Trophoblast cell (in vitro differentiated cells and primary cell): ENCODE results near the gene REX1BD.
A peak's percentile ranks its signal among the peaks of the same experiment; 100 is the strongest.

Source experiments
- DNase-seq, 2 donors: peaks; one replicate each; pipeline ENCODE4 v3.0.0-alpha.2; 2016
- H2AFZ ChIP-seq: 2 replicates; pipeline ENCODE4 v1.6.1; 2013; ENCODE audit warnings: low read length, moderate library complexity, mild to moderate bottlenecking; ENCODE audit not compliant: insufficient read depth, poor library complexity
- H2AK5ac ChIP-seq: 2 replicates; pipeline ENCODE4 v1.6.1; 2013; ENCODE audit warnings: mild to moderate bottlenecking, low read length
- H2BK120ac ChIP-seq: 2 replicates; pipeline ENCODE4 v1.6.1; 2013; ENCODE audit warnings: low read length, mild to moderate bottlenecking, moderate library complexity; ENCODE audit not compliant: insufficient read depth, poor library complexity
- H2BK12ac ChIP-seq: 2 replicates; pipeline ENCODE4 v1.6.1; 2013; ENCODE audit warnings: mild to moderate bottlenecking, low read length, moderate library complexity
- H2BK5ac ChIP-seq: 2 replicates; pipeline ENCODE4 v1.6.1; 2013; ENCODE audit warnings: low read length, low read depth, moderate library complexity, mild to moderate bottlenecking; ENCODE audit not compliant: poor library complexity
- H3K14ac ChIP-seq: 2 replicates; pipeline ENCODE4 v1.6.1; 2013; ENCODE audit warnings: mild to moderate bottlenecking, low read length
- H3K18ac ChIP-seq: 2 replicates; pipeline ENCODE4 v1.6.1; 2013; ENCODE audit warnings: mild to moderate bottlenecking, low read length
- H3K23ac ChIP-seq: 2 replicates; pipeline ENCODE4 v1.6.1; 2013; ENCODE audit warnings: low read length
- H3K27ac ChIP-seq: 2 replicates; pipeline ENCODE4 v1.5.1; 2013; ENCODE audit warnings: low read depth, mild to moderate bottlenecking, inconsistent platforms, low read length, moderate library complexity
- H3K27me3 ChIP-seq: 2 replicates; pipeline ENCODE4 v1.6.1; 2013; ENCODE audit warnings: inconsistent platforms, mild to moderate bottlenecking, low read length, moderate library complexity; ENCODE audit not compliant: insufficient read depth
- H3K36me3 ChIP-seq, 2 experiments: 1 replicate in 1 of 2; 2 replicates in 1 of 2; pipeline ENCODE4 v1.6.1; 2013; ENCODE audit warnings: low read length in 2 of 2, mild to moderate bottlenecking in 2 of 2, moderate library complexity in 1 of 2; ENCODE audit not compliant: insufficient read depth in 2 of 2, control insufficient read depth in 1 of 2
- H3K4ac ChIP-seq: 2 replicates; pipeline ENCODE4 v1.6.1; 2013; ENCODE audit warnings: low read depth, mild to moderate bottlenecking, low read length, moderate library complexity
- H3K4me1 ChIP-seq, 2 experiments: 1 replicate in 1 of 2; 2 replicates in 1 of 2; pipeline ENCODE4 v1.6.1; 2013; ENCODE audit warnings: low read length in 2 of 2, mild to moderate bottlenecking in 2 of 2, moderate library complexity in 1 of 2; ENCODE audit not compliant: insufficient read depth in 2 of 2, control insufficient read depth in 1 of 2
- H3K4me2 ChIP-seq: 2 replicates; pipeline ENCODE4 v1.6.1; 2013; ENCODE audit warnings: inconsistent platforms, mild to moderate bottlenecking, low read length, moderate library complexity
- H3K4me3 ChIP-seq: 2 replicates; pipeline ENCODE4 v1.5.1; 2013; ENCODE audit warnings: mild to moderate bottlenecking, low read depth, low read length, inconsistent platforms
- H3K79me1 ChIP-seq: one replicate; pipeline ENCODE4 v1.6.1; 2013; ENCODE audit warnings: low read length
- H3K79me2 ChIP-seq: 2 replicates; pipeline ENCODE4 v1.6.1; 2013; ENCODE audit warnings: low read length, mild to moderate bottlenecking; ENCODE audit not compliant: control insufficient read depth, insufficient read depth, poor library complexity
- H3K9ac ChIP-seq: 2 replicates; pipeline ENCODE4 v1.6.1; 2013; ENCODE audit warnings: mild to moderate bottlenecking, low read length
- H3K9me3 ChIP-seq: 2 replicates; pipeline ENCODE4 v1.6.1; 2013; ENCODE audit warnings: low read depth, mild to moderate bottlenecking, control low read depth, inconsistent platforms, low read length; ENCODE audit not compliant: insufficient read depth
- H4K12ac ChIP-seq: 2 replicates; pipeline ENCODE4 v1.6.1; 2013; ENCODE audit warnings: low read depth, mild to moderate bottlenecking, low read length, moderate library complexity
- H4K8ac ChIP-seq: 2 replicates; pipeline ENCODE4 v1.6.1; 2013; ENCODE audit warnings: low read depth, mild to moderate bottlenecking, low read length, moderate library complexity
- H4K91ac ChIP-seq: one replicate; pipeline ENCODE4 v1.6.1; 2013; ENCODE audit warnings: low read depth, mild to moderate bottlenecking, low read length, moderate library complexity
- WGBS: extraction: QIAGEN DNeasy Blood & Tissue Kit; methylation state at CpG from one replicate; pipeline ENCODE4 v1.1.7; 2013; ENCODE audit warnings: missing lambda C conversion rate; ENCODE audit not compliant: insufficient read length, insufficient coverage; ENCODE audit errors: extremely low coverage; 5-methylcytosine and 5-hydroxymethylcytosine counted together

REX1BD gene

DNA sequence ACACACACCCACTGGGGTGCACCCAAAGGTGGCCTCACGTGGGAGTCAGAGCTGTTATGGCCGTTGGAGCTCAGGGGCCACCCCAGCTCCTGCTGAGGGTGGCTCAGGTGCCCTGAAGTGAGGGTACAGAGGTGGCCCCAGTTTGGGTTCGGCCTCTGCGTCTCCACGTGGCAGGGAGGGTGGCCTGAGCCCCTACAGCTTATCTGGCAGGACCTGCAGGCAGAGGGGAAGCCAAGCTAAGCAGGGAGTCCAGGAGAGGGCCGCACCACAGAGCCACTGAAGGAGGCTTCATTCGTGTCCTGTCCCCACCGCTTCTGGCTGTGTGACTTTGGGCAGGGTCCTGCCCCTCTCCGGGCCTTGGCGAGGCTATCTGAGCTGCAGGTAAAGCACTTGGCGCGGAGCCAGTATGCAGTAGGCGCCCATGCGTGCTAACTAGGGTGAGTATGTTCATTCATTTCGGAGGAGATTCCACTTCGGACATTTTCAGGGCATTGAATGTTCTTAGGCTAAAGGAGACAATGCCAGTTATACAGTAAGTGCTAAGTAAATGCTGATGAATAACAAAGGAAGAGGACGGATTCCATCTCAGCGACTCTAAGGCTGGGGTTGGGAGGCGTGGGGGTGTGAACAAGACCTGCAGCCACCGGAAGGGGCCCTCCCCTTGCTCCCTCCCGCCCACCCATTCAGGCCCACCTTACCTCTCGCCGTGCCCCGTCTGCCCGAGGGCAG lies 4.9 kb downstream of the REX1BD start:
- Histone ChIP-seq H3K18ac (no peak overlapping the region), H3K4me2 (peak overlapping the region; percentile 74), H3K79me1 (peaks cover 13% of the 10 kb centered on the region), H2AK5ac (no peak overlapping the region), H2BK5ac (no peak overlapping the region), H3K4ac (no peak overlapping the region), H2BK12ac (no peak overlapping the region), H3K9me3 (peaks cover 7% of the 10 kb centered on the region), H2BK120ac (no peak overlapping the region), H4K91ac (no peak overlapping the region), H3K4me3 (peak overlapping the region; percentile 63), H3K27ac (no peak overlapping the region), H3K9ac (no peak overlapping the region), H2AFZ (no peak overlapping the region), H4K12ac (no peak overlapping the region), H3K27me3 (no peaks in the 10 kb centered on the region), H3K23ac (no peak overlapping the region), H3K79me2 (peaks cover 6% of the 10 kb centered on the region), H3K36me3 (peaks cover 4 to 6% of the 10 kb centered on the region in 2 experiments), H3K14ac (no peak overlapping the region), H3K4me1 (peaks cover 5 to 17% of the 10 kb centered on the region in 2 experiments), H4K8ac (peak overlapping the region; percentile 30)
- DNase-seq = no peak
- WGBS = no CpG with 5 or more reads among the region's 25 CpGs

DNA sequence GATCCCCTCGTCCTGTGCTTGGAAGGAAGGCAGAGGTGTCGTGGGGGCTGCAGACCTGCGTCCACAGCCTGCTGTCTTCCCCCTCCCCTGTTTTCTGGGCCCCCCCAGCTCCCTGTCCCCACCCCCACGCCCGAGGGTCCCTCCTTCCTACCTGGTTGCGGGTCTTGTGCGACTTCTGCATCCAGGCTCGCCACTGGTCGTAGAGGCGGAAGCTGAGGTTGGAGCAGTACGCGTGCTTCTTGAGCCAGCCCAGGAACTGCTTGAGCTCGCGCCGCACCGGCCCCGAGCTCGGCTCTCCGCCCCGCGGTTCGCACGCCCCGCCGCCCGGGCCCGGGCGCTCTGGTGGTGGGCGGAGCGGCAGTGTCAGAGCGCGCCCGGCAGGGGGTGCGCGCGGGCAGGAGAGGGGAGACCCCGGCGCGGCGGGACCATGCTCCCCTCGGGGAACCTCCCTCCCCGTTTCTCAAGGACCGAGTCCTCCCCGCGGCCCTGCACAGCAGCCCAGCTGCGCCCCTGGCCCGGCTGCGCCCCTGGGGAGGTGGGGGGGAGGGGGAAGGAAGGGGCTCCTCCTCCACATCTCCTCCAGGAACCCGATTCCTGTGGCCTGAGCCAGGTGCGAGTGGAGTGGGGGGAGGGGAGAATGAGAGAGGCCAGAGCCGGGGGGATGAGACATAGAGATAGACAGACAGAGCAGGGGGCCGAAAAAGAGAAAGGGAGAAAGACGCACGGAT lies 5.7 kb downstream of the REX1BD start:
- Histone ChIP-seq H3K18ac (no peak overlapping the region), H4K12ac (no peak overlapping the region), H3K14ac (no peak overlapping the region), H3K4me2 (peak overlapping the region; percentile 74), H2BK5ac (no peak overlapping the region), H2BK12ac (no peak overlapping the region), H3K27ac (no peak overlapping the region), H4K8ac (peak overlapping the region; percentile 30), H3K9me3 (peaks cover 7% of the 10 kb centered on the region), H3K9ac (peak overlapping the region; percentile 12), H3K79me1 (peaks cover 7% of the 10 kb centered on the region), H3K79me2 (peaks cover under 1% of the 10 kb centered on the region), H3K23ac (no peak overlapping the region), H2AFZ (peak overlapping the region; percentile 43), H4K91ac (no peak overlapping the region), H3K27me3 (no peaks in the 10 kb centered on the region), H2BK120ac (no peak overlapping the region), H3K4ac (no peak overlapping the region), H3K4me3 (peak overlapping the region; percentile 63), H3K36me3 (peaks cover 4 to 6% of the 10 kb centered on the region in 2 experiments), H2AK5ac (no peak overlapping the region), H3K4me1 (peaks cover 5 to 15% of the 10 kb centered on the region in 2 experiments)
- peak; percentile 61 to 80 for DNase-seq
- WGBS = no CpG with 5 or more reads among the region's 54 CpGs

DNA sequence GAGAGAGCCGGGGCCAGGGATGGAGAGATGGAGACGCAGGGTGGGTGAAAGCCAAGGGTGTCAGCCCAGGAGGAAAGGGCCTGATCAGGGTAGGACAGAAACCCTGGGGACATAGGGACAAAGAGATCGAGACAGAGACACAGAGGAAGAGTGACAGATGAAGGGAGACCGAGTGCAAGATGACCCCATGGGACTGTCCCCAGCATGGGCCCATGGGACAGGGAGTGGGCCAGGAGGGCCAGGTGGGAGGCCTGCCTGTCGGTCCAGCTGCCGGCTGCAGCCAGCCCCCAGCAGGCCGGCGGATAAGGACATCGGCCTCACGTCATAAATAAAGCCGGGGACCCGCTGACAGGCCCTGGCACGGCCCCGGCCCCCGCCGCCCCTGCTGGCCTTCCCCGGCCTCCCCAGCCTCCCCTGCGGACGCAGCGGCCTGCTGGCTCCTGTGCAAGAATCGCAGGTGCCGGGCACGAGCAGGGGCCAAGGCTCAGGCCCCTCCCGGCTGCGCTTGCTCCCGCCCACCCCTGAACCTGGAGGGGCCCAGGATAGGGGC lies 6.3 kb downstream of the REX1BD start:
- Histone ChIP-seq H3K27me3 (no peaks in the 10 kb centered on the region), H3K4me1 (peaks cover 5 to 9% of the 10 kb centered on the region in 2 experiments), H3K4ac (no peak overlapping the region), H4K91ac (no peak overlapping the region), H3K14ac (no peak overlapping the region), H3K27ac (no peak overlapping the region), H3K79me1 (peaks cover 3% of the 10 kb centered on the region), H3K23ac (no peak overlapping the region), H2BK5ac (no peak overlapping the region), H2AK5ac (no peak overlapping the region), H3K18ac (no peak overlapping the region), H3K4me2 (peak overlapping the region; percentile 74), H4K12ac (no peak overlapping the region), H3K79me2 (no peaks in the 10 kb centered on the region), H3K9me3 (peaks cover 4% of the 10 kb centered on the region), H2AFZ (no peak overlapping the region), H3K36me3 (peaks cover 4 to 6% of the 10 kb centered on the region in 2 experiments), H4K8ac (no peak overlapping the region), H2BK120ac (no peak overlapping the region), H2BK12ac (no peak overlapping the region), H3K9ac (no peak overlapping the region), H3K4me3 (no peak overlapping the region)
- no CpG with 5 or more reads among the region's 26 CpGs for WGBS
- no peak for DNase-seq

DNA sequence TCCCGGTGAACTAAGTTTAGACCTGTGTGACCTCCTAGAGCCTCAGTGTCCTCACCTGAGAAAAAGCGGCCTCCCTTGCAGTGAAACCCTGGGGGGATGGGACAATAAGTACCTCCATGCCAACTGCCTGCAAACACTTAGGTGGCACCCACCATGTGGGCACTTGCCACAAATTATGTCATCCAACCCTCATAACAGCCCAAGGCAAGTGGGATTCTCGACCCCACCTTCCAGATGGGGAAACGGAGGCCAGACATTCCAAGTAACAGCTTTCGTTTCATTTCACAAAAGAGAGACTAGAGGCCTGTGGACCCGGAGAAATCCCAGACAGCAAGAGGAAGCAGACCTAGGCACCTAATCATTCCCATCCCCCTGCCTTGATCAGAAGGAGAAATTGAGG lies 6.9 kb downstream of the REX1BD start:
- no peaks in the 10 kb centered on the region for H3K27me3 ChIP-seq
- H4K8ac ChIP-seq = no peak overlapping the region
- H3K4me1 ChIP-seq = peaks cover 5 to 9% of the 10 kb centered on the region in 2 experiments
- peaks cover 4% of the 10 kb centered on the region for H3K9me3 ChIP-seq
- H3K18ac ChIP-seq = no peak overlapping the region
- no peak overlapping the region for H3K4me3 ChIP-seq
- no CpG with 5 or more reads among the region's 6 CpGs for WGBS
- no peak overlapping the region for H2AK5ac ChIP-seq
- H3K4me2 ChIP-seq = no peak overlapping the region
- H3K79me2 ChIP-seq = no peaks in the 10 kb centered on the region
- no peak overlapping the region for H2AFZ ChIP-seq
- H2BK12ac ChIP-seq = no peak overlapping the region
- no peak overlapping the region for H3K27ac ChIP-seq
- H3K36me3 ChIP-seq = peaks cover 4 to 6% of the 10 kb centered on the region in 2 experiments
- no peak overlapping the region for H3K23ac ChIP-seq
- H4K91ac ChIP-seq = no peak overlapping the region
- H3K4ac ChIP-seq = no peak overlapping the region
- H3K9ac ChIP-seq = no peak overlapping the region
- H2BK120ac ChIP-seq = no peak overlapping the region
- no peaks in the 10 kb centered on the region for H3K79me1 ChIP-seq
- H3K14ac ChIP-seq = no peak overlapping the region
- no peak for DNase-seq
- H2BK5ac ChIP-seq = no peak overlapping the region
- no peak overlapping the region for H4K12ac ChIP-seq
